ENCODE data around the gene MCUB. TPM values are rescaled to one million over a fixed set of nuclear protein-coding genes. Genes with fewer than 3 reads are reported as not detected.
"Not testable (repeated sequence)": the region's sequence is repeated elsewhere in the genome, so short reads cannot be mapped to it uniquely, and the experiment has no call there.

MCUB gene
- total RNA-seq, 2 experiments from 2014 or later, result 110 to 121 TPM

DNA sequence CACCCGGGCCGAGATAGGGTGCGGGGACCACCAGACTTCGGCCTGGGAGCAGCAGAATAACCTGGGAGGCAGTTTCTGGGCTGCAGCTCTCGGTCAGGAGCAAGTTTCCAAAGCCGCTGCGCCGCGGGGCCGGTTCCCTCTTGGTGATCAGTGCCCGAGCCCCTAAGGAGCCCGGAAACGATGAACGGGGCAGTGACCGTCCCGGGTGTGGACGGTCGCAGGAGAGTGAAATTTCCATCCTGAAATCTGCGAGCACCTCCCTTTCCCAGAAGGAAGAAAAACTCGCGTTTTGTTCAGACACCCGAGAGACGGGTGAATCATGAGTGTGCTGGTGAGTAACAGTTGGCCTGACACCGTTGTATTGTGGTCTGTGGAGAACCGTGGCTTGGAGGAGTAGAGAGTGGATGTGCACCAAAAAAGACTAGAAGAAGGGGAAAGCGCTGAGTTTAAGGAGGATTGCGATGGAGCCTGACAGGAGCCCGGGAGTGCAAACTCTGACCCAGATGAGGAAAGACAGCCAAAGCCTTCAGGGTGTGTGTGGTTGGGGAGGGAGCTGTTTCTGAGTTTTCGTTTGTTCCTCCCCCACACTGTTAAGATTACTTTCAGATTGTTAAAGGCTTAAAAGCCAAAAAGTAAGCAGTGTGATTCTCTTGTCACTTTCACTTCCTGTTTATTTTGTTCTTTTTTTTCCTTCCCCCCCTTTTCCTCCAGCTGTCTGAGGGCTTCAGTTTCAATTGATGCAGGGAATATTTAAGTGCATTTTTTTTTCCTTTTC, 828 bp downstream of the MCUB start:
- peak; percentile 60 for DNase-seq
- POLR2A ChIA-PET, result interaction anchor here (0.6 to 3.4 kb wide), 20 partner anchors 10 to 635 kb away, joined by 3 to 31 read pairs (median 4); partner anchors contain the start of genes CASP6, GAR1 and SEC24B
- H3K27me3 Mint-ChIP-seq, result no peaks in the 10 kb centered on the region
- H3K4me3 Mint-ChIP-seq, result peak overlapping the region; percentile 98
- peaks cover 24% of the 10 kb centered on the region for H3K36me3 Mint-ChIP-seq
- H3K27ac Mint-ChIP-seq, result peak overlapping the region; percentile 99
- no peaks in the 10 kb centered on the region for H3K9me3 Mint-ChIP-seq
- ATAC-seq (ENCODE audit: low read depth), result peak; percentile 36
- H3K4me1 Mint-ChIP-seq, result peaks cover 44% of the 10 kb centered on the region

DNA sequence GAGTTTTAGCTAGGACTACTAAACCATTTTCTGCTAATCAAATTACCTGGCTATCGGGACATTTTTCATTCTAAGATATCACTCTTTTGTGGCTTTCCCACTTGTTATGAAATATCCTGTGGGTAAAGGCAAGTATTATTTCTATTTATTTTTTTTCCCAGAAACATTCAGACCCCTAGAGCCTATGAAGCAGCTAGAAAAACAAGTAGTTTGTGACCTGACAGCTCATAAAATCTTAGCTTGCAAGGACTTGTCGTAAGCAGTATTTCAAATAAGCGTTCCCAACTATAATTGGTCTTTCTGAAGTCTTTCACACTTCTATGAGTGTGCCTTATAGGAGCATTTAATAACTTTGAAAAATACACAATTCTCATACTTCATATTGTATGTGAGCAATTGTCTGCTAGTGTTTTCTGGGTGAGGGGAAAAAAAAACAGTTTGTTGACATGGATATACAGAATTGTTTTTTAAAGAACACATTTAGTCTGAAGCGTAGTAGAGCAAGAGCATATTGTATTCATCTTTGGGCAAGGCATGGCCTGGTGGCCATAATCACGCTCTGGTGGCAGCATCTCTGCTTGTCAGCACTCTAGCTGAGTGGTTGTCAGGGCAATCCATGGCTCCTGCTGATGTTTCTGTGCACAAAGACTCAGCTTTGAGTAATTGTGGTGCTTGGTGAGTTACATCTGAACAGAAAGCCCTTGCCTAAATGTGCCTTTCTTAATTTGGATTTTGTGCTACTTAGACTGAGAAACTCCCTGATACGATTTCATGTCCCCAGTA, 2.6 kb downstream of the MCUB start:
- no peak for ATAC-seq (ENCODE audit: low read depth)
- Mint-ChIP-seq H3K27me3 (no peaks in the 10 kb centered on the region), H3K36me3 (peaks cover 27% of the 10 kb centered on the region), H3K4me1 (peaks cover 42% of the 10 kb centered on the region), H3K9me3 (no peaks in the 10 kb centered on the region), H3K27ac (no peak overlapping the region), H3K4me3 (peak overlapping the region; percentile 98)
- DNase-seq, result no peak
- POLR2A ChIA-PET, result interaction anchor here (0.8 to 2.1 kb wide), 5 partner anchors 12 to 83 kb away, joined by 3 to 5 read pairs (median 4); no protein-coding TSS in a partner anchor

DNA sequence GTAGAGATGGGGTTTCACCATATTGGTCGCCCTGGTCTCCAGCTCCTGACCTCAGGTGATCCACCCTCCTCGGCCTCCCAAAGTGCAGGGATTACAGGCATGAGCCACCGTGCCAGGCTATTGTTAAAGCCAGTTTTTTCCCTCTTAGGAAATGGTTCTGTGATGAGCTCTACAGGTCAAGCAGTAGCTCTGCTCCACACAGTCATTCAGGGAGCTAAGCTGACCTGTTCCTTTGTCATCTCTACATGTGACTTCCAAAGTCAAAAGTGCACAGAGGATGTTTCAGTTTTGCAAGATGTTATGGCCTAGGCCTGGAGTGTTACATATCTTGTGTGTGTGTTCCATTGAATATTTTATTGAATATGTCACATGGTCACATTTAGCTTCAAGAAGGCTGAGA, 11.4 kb downstream of the MCUB start:
- H3K27me3 Mint-ChIP-seq, result no peaks in the 10 kb centered on the region
- H3K4me3 Mint-ChIP-seq, result no peak overlapping the region
- no peak for ATAC-seq (ENCODE audit: low read depth)
- peaks cover 41% of the 10 kb centered on the region for H3K36me3 Mint-ChIP-seq
- no peak for DNase-seq
- no peaks in the 10 kb centered on the region for H3K9me3 Mint-ChIP-seq
- POLR2A ChIA-PET, result interaction anchor here (0.9 to 1.1 kb wide), 2 partner anchors 10 to 12 kb away, joined by 3 to 6 read pairs; partner anchors contain the start of gene MCUB
- H3K4me1 Mint-ChIP-seq, result peaks cover 34% of the 10 kb centered on the region
- H3K27ac Mint-ChIP-seq, result no peak overlapping the region

DNA sequence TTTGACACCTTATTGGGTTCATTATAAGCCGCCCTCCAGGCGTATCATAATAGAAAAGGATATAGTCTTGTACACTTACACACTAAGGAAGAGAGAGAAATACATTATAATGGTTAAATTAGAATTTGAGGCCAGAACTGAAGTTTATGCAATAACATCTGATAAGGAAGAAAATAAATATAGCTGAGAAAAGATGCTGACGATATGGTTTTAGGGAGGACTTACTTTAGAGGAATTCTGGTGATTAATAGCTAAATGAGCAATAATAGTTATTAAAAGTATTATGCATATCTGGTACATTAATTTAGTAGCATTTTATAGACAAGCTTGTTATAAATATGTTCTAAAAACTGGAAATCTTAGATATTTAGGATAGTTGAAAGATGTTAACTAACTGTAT, 12.1 kb downstream of the MCUB start:
- no peaks in the 10 kb centered on the region for H3K27me3 Mint-ChIP-seq
- H3K4me1 Mint-ChIP-seq, result peaks cover 37% of the 10 kb centered on the region
- DNase-seq (no peak), ATAC-seq (ENCODE audit: low read depth) (no peak)
- no peaks in the 10 kb centered on the region for H3K9me3 Mint-ChIP-seq
- H3K4me3 Mint-ChIP-seq, result no peak overlapping the region
- H3K27ac Mint-ChIP-seq, result no peak overlapping the region
- POLR2A ChIA-PET, result interaction anchor here (0.9 to 1.1 kb wide), 3 partner anchors 11 to 125 kb away, joined by 3 to 6 read pairs (median 5); partner anchors contain the start of gene MCUB
- H3K36me3 Mint-ChIP-seq, result peaks cover 42% of the 10 kb centered on the region

DNA sequence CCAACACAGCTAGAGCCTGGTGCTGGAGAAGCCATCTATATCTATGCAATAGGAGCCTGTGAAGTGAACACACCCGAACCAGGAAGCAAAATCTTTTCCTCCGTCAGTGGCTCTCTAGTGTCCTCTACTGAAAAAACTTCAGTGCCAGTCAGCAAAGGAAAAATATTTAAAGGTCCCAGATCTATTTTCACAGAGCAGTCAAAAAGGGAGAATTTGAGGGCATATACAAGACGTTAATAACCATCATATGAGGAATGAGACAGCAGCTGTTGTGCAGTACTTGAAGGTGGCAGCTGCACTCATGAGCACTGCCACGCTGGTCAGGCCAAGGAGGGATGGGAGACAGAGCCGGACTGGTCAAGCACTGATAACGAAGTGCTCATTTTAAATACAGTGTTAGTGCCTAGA, 14.4 kb downstream of the MCUB start:
- no peaks in the 10 kb centered on the region for H3K27me3 Mint-ChIP-seq
- POLR2A ChIA-PET, result interaction anchor here (1.0 to 1.4 kb wide), 2 partner anchors 11 to 14 kb away, joined by 5 to 10 read pairs; partner anchors contain the start of gene MCUB
- DNase-seq (no peak), ATAC-seq (ENCODE audit: low read depth) (peak; percentile 55)
- peaks cover 37% of the 10 kb centered on the region for H3K4me1 Mint-ChIP-seq
- H3K36me3 Mint-ChIP-seq, result peaks cover 47% of the 10 kb centered on the region
- H3K27ac Mint-ChIP-seq, result no peak overlapping the region
- peak overlapping the region; percentile 39 for H3K4me3 Mint-ChIP-seq
- H3K9me3 Mint-ChIP-seq, result no peaks in the 10 kb centered on the region

DNA sequence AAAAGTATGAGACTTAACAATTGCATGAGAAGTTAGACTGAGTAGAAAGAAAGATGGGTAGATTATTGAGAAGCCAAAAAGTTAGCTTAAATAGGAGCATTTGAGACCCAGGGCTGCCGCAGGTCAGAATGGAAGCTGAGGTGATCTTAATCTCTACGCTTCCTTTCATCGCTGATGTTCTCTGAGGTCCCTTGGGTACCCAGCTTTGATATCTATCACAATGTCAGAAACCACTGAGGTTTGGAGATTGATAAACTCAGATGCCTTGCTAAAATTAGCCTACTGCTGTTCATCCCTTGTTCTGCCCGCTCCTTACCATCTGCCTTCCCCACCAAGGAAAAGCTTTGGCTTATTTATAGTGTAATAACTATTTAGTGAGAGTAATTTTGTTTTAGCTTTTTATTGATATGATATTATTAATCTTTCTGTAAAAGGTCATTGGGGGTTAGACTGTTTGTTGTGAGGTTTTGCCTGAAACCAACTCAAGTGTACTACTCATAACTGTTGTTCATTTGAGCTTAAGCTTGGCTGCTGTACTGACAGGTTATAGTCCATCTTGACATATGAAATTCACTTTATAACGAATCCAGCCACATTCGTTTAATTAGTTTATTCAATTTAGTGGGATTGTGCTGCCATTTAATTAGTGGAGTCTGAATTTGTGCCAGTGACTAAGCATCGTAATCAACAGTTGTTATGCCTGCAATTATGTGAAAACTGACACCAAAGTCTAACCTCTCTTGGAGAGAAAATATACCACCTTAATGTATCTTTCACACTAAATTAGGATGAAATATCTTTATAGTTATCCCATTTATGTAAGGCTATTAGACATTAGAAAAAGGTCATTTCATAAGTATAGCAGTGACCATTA, 15.1 kb downstream of the MCUB start:
- no peak for DNase-seq
- peaks cover 46% of the 10 kb centered on the region for H3K36me3 Mint-ChIP-seq
- H3K4me3 Mint-ChIP-seq, result peak overlapping the region; percentile 39
- peak; percentile 57 for ATAC-seq (ENCODE audit: low read depth)
- no peaks in the 10 kb centered on the region for H3K9me3 Mint-ChIP-seq
- no peaks in the 10 kb centered on the region for H3K27me3 Mint-ChIP-seq
- no peak overlapping the region for H3K27ac Mint-ChIP-seq
- H3K4me1 Mint-ChIP-seq, result peaks cover 37% of the 10 kb centered on the region
- POLR2A ChIA-PET, result interaction anchor here (1.0 to 1.4 kb wide), 2 partner anchors 12 to 15 kb away, joined by 5 to 10 read pairs; partner anchors contain the start of gene MCUB

DNA sequence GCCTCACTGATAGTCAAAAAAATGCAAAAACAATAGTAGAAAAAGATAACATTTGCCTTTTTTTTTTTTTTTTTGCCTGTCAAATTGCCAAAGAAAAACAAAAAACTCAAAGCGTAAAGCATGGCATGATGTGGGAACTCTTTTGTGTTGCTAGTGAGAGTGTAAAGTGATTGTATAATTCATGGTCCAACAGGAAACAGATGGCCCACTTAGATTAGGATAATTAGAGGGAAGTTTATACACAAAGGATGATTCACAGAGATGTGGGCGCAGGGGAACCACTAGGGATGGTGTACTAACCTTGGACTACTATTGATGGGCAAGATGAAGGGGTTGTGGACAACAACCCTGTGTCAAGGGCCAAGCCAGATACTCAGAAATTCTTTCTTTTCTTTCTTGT, 16.4 kb downstream of the MCUB start:
- Mint-ChIP-seq H3K4me3 (no peak overlapping the region), H3K36me3 (peaks cover 47% of the 10 kb centered on the region), H3K4me1 (peaks cover 37% of the 10 kb centered on the region), H3K9me3 (peaks cover 5% of the 10 kb centered on the region), H3K27ac (no peak overlapping the region), H3K27me3 (no peaks in the 10 kb centered on the region)
- DNase-seq (no peak), ATAC-seq (ENCODE audit: low read depth) (no peak)
- POLR2A ChIA-PET, result no interaction called here

DNA sequence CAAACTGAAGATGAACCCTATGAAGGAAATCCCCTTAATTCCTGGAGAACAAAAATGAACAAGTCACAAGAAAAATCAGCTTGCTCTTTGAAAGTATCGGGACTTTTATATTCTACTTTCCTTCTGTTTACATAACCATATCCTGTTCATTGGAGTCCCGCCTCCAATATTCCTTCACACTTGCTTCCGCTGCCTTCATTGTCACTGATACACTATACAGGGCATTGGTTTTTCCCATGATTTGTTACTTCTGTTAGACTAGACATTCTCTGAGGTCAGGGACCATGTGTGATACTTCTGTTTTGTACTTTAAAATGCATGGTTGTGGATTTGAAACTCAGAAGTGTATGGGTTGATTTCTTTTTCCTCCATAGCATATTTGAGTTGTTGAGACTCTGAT, 18.8 kb downstream of the MCUB start:
- peaks cover 53% of the 10 kb centered on the region for H3K36me3 Mint-ChIP-seq
- H3K27ac Mint-ChIP-seq, result no peak overlapping the region
- peaks cover 35% of the 10 kb centered on the region for H3K4me1 Mint-ChIP-seq
- peaks cover 11% of the 10 kb centered on the region for H3K9me3 Mint-ChIP-seq
- no peak for ATAC-seq (ENCODE audit: low read depth)
- POLR2A ChIA-PET, result no interaction called here
- H3K4me3 Mint-ChIP-seq, result no peak overlapping the region
- DNase-seq, result no peak
- H3K27me3 Mint-ChIP-seq, result no peaks in the 10 kb centered on the region

DNA sequence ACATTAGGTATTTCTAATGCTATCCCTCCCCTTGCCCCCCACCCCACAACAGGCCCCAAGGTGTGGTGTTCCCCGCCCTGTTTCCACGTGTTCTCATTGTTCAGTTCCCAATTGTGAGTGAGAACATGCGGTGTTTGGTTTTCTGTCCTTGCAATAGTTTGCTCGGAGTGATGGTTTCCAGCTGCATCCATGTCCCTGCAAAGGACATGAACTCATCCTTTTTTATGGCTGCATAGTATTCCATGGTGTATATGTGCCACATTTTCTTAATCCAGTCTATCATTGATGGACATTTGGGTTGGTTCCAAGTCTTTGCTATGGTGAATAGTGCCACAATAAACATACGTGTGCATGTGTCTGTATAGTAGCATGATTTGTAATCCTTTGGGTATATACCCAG, 20.0 kb downstream of the MCUB start:
- POLR2A ChIA-PET; H3K4me3 Mint-ChIP-seq; H3K27me3 Mint-ChIP-seq; DNase-seq; ATAC-seq (ENCODE audit: low read depth); H3K27ac Mint-ChIP-seq: not testable (repeated sequence)
- Mint-ChIP-seq H3K4me1 (peaks cover 32% of the 10 kb centered on the region), H3K9me3 (peaks cover 13% of the 10 kb centered on the region), H3K36me3 (peaks cover 60% of the 10 kb centered on the region)

DNA sequence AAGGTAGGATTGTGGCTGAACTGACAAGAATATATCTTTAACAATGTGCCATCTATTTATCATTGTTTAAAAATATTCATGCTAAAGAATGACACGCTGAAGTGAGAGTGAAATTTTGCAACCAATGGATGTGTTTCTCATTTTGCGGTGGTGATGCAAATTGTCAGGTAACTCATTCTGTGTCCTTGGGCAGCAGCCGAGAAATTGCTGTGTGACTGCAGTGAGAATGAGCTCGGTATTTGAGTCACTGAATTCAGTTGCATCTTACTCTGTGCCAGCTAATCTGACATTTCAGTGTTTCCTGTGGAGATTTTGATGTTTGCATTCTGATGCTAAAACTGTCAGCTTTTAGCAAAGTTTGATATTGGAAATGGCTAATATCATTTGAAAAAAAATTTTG, 28.1 kb downstream of the MCUB start:
- ATAC-seq (ENCODE audit: low read depth) (peak; percentile 88), DNase-seq (no peak)
- peak overlapping the region; percentile 37 for H3K4me3 Mint-ChIP-seq
- H3K27ac Mint-ChIP-seq, result peak overlapping the region; percentile 57
- peaks cover 45% of the 10 kb centered on the region for H3K36me3 Mint-ChIP-seq
- no peaks in the 10 kb centered on the region for H3K27me3 Mint-ChIP-seq
- peaks cover 14% of the 10 kb centered on the region for H3K9me3 Mint-ChIP-seq
- H3K4me1 Mint-ChIP-seq, result peaks cover 39% of the 10 kb centered on the region
- POLR2A ChIA-PET, result interaction anchor here (1.3 to 1.4 kb wide), 2 partner anchors 26 to 27 kb away, joined by 3 read pairs; no protein-coding TSS in a partner anchor

DNA sequence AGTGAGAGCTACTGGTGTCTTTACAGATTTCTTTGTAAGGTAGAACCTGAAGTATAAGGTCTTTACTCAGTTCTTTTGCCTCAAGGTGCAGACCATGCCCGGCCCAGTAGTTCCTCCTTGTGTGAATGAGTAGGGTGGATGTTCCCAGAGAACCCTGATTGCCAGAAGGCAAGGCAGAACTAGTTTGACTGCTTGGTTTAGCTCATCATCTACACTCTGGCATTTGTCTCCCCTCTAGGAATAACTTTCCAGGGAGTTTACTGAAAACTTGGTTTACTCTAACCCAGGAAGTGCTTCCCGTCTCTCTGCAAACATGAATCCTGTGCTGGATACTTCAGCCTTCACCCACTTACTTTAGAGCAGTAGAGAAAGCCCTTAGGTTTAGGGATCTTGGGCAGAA, 29.1 kb downstream of the MCUB start:
- no peak overlapping the region for H3K4me3 Mint-ChIP-seq
- POLR2A ChIA-PET, result interaction anchor here (1.3 kb wide), 1 partner anchor 27 kb away, joined by 3 read pairs; no protein-coding TSS in a partner anchor
- peaks cover 10% of the 10 kb centered on the region for H3K9me3 Mint-ChIP-seq
- DNase-seq (no peak), ATAC-seq (ENCODE audit: low read depth) (no peak)
- H3K36me3 Mint-ChIP-seq, result peaks cover 43% of the 10 kb centered on the region
- H3K27ac Mint-ChIP-seq, result no peak overlapping the region
- peaks cover 35% of the 10 kb centered on the region for H3K4me1 Mint-ChIP-seq
- no peaks in the 10 kb centered on the region for H3K27me3 Mint-ChIP-seq

DNA sequence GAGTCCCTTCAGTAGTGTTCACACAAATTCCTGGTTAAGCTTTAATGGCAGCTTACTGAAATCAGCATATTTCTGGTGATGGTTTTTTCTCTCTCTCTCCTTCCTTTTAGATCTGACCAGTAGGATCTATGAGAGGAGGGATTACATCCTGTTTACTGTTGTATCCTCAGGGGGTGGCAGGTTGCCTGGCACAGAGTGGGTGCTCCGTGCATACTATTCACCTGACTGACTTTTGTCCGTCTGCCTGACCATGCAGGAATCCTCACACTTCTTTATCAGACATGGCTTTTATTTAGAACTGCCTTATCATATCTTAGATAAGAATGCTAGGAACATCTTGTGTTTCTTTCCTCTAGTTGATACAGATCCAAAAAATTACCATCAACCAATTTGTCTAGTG, 29.6 kb downstream of the MCUB start:
- ATAC-seq (ENCODE audit: low read depth), result no peak
- Mint-ChIP-seq H3K36me3 (peaks cover 41% of the 10 kb centered on the region), H3K4me3 (no peak overlapping the region), H3K4me1 (peaks cover 30% of the 10 kb centered on the region), H3K27ac (no peak overlapping the region), H3K27me3 (no peaks in the 10 kb centered on the region), H3K9me3 (peaks cover 8% of the 10 kb centered on the region)
- POLR2A ChIA-PET, result interaction anchor here (1.4 kb wide), 1 partner anchor 9 kb away, joined by 3 read pairs; no protein-coding TSS in a partner anchor
- DNase-seq, result no peak

Data from activated naive CD8-positive, alpha-beta T cell treated with anti-CD3 and anti-CD28 coated beads, Interleukin-2, amount 10 ng/mL, durations not matched to agents 7 days and 5 days (primary cell).